Right kidney (tissue), 9 donors: ENCODE data around the gene DNAJB2.

Experiments used
- DNase-seq: peaks from one replicate; pipeline ENCODE4 v3.0.0-alpha.2; 2016
- long read RNA-seq, 8 donors: transcript quantifications; one replicate each; lab custom pipeline, GENCODE V29; 2026

DNAJB2 gene
- long read RNA-seq, donor 1, transcript DNAJB2-202 (10 exons, 1,946 nt): major isoform, 23 of 29 reads
- long read RNA-seq, donor 1, partial matches to known transcripts: 0 of 29 reads
- long read RNA-seq, donor 1, other reads (novel, unspliced or antisense): 0 of 29 reads
- long read RNA-seq, donor 2, transcript DNAJB2-202 (10 exons, 1,946 nt): major isoform, 7 of 14 reads
- long read RNA-seq, donor 2, partial matches to known transcripts: 0 of 14 reads
- long read RNA-seq, donor 2, other reads (novel, unspliced or antisense): 0 of 14 reads
- long read RNA-seq, donor 3, transcript DNAJB2-202 (10 exons, 1,946 nt): major isoform, 10 of 15 reads
- long read RNA-seq, donor 3, partial matches to known transcripts: 0 of 15 reads
- long read RNA-seq, donor 3, other reads (novel, unspliced or antisense): 0 of 15 reads
- long read RNA-seq, donor 4, transcript DNAJB2-202 (10 exons, 1,946 nt): major isoform, 10 of 30 reads
- long read RNA-seq, donor 4, partial matches to known transcripts: 12 of 30 reads
- long read RNA-seq, donor 4, other reads (novel, unspliced or antisense): 0 of 30 reads
- long read RNA-seq, donor 5, transcript DNAJB2-202 (10 exons, 1,946 nt): major isoform, 19 of 23 reads
- long read RNA-seq, donor 5, partial matches to known transcripts: 0 of 23 reads
- long read RNA-seq, donor 5, other reads (novel, unspliced or antisense): 0 of 23 reads
- long read RNA-seq, donor 6, transcript DNAJB2-202 (10 exons, 1,946 nt): major isoform, 14 of 22 reads
- long read RNA-seq, donor 6, partial matches to known transcripts: 0 of 22 reads
- long read RNA-seq, donor 6, other reads (novel, unspliced or antisense): 0 of 22 reads
- long read RNA-seq, donor 7, transcript DNAJB2-202 (10 exons, 1,946 nt): major isoform, 8 of 49 reads
- long read RNA-seq, donor 7, partial matches to known transcripts: 29 of 49 reads
- long read RNA-seq, donor 7, other reads (novel, unspliced or antisense): 0 of 49 reads
- long read RNA-seq, donor 8, transcript DNAJB2-202 (10 exons, 1,946 nt): major isoform, 19 of 25 reads
- long read RNA-seq, donor 8, partial matches to known transcripts: 0 of 25 reads
- long read RNA-seq, donor 8, other reads (novel, unspliced or antisense): 0 of 25 reads

DNA sequence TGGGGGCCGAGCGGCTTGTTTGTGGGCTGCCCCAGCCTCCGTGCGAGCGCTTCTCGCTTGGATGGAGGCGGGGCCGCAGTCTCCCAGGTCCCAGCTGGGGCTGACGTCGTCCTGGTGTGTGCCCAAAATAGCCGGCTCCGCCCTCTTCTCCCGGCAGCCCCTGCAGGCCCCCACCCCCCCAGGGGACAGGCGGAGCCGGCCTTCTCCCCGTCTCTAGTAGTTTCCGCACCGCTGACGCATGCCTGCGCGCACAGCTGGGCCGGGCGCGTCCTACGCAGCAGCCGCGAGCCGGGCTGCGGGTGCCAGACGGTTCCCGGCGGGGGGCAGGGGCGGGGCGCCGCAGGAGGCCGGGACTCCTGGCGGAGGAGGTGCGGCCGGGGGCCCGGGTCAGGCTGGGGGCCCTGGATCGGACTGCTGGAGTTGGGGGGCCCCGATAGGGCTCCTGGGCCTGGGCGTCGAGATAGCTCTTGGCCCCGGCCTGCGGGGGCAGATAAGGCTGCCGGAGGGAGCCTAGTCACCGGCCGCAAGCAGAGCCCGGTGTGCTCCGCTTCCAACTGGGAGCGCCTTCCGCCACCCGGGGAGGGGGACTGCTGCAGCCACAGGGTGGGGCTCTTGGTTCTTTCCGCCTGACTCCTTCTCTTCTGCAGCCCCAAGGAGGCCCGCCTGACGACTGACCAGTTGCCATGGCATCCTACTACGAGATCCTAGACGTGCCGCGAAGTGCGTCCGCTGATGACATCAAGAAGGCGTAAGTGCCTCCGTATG lies at the start of gene DNAJB2:
Gene DNAJB2, plus strand, starts transcription at position 216 of the 765 bp plus-strand sequence. Its CDS starts 468 bp downstream, at position 684.
- DNase-seq: peak; percentile 94

DNA sequence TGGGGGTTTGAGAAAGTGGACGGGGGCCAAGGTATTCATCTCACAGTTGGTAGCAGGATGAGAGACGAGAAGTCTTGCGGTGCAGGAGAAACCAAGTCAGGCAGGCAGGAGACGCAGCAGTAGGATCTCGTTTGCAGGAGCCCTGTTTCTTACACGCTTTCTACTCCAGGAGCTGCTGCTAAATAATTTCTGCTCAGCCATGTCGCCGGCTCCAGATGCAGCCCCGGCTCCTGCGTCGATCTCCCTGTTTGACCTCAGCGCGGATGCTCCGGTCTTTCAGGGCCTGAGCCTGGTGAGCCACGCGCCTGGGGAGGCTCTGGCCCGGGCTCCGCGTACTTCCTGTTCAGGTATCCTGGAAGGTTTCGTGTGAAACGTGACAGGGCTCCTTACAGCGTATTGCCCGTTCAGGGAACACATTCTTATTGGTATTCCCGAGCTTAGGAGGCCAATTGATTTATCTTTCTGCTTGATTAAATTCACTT lies 49.1 kb upstream of the DNAJB2 start:
- DNase-seq: peak; percentile 79

- DNase-seq: no peak
Observed at GRCh38 chr2:219234331-219234730, 44.8 kb upstream of the DNAJB2 start.

DNA sequence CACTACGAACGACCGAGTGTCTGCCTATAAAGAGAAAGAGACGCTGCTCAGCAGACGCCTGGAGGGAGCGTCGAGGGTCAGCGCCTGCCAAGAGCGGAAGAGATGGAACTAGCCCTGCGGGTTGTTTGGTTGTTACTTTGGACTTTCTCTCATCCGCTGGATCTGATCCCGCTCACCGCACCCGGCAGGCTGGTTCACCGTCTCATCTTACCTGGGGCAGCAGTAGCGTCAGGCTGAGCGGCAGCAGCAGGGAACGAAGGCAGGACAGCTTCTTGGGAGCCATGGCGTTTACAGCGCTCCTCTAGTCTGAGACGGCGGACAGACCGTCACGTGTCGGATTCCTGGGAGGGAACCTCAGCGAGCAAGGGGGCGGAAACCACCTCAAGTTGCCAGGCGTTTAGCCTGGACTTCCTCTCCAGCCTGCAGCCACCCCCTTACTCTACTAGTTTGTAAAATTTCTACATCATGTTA lies 35.8 kb upstream of the DNAJB2 start:
- DNase-seq: peak; percentile 44

- no peak for DNase-seq
Observed at GRCh38 chr2:219244789-219245147, 34.4 kb upstream of the DNAJB2 start.

GRCh38 chr2:219245148-219245898 lies 33.8 kb upstream of the DNAJB2 start, which contains the start of the genes GLB1L and STK16:
TSS of gene GLB1L (minus strand) at chr2:219245444. CDS start at chr2:219243573, 1,871 bp downstream.
TSS of gene STK16 (plus strand) at chr2:219245479. CDS start at chr2:219246000, 521 bp downstream.
- peak; percentile 94 for DNase-seq

GRCh38 chr2:219245899-219246230 lies 33.3 kb upstream of the DNAJB2 start:
- no peak for DNase-seq

GRCh38 chr2:219246559-219246958 lies 32.6 kb upstream of the DNAJB2 start:
- no peak for DNase-seq

DNA sequence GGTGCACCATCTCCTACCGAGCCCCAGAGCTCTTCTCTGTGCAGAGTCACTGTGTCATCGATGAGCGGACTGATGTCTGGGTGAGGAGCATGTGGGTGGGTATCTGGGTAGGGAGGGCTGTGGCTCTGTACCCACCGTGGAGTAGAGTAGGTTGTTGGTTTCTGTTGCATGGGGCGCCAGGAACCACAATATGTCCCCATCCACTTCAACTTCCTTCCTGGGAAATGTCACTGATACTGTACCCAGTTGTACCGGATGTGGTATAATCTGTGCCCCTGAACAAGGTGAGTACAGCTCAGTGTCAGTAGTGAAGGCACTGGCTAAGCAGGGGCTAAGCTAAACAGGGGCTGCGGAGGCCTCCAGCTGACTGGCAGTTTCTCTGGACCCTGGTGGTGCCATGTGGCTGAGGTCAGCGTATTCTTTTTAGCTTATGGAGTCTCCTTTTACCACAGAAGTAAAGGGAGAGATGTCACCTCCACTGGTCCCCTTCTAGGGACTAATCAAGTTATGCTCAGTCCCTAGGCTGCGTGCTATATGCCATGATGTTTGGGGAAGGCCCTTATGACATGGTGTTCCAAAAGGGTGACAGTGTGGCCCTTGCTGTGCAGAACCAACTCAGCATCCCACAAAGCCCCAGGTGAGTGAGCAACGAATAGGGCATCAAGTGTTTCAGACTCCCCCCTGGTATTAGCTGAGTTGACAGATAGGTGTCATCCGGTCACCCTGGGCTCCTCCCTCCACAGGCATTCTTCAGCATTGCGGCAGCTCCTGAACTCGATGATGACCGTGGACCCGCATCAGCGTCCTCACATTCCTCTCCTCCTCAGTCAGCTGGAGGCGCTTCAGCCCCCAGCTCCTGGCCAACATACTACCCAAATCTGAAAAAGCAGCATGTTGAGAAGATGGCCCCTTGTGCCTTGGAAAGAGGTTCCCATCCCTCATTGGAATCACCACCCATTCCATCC lies 31.2 kb upstream of the DNAJB2 start:
- DNase-seq: no peak

DNA sequence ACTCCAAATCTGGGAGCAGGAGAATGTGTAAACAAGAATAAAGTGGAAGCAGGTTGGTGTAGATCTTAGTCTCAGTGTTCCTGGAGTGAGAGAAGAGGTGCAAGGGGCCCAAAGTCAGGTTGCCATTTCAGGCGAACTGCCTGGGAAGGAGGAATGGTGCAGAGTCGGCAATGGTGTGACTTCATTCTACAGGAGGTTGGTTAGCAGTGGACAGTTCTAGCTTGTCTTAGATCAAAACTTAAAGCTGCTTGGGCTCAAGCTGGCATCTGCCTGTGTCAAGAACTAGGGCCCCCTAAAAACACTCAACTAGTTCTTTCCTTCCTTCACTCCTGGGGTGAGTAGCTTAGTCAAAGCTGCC lies 30.3 kb upstream of the DNAJB2 start:
- DNase-seq: no peak

GRCh38 chr2:219249203-219249980 lies 29.8 kb upstream of the DNAJB2 start:
- DNase-seq: peak; percentile 61

DNA sequence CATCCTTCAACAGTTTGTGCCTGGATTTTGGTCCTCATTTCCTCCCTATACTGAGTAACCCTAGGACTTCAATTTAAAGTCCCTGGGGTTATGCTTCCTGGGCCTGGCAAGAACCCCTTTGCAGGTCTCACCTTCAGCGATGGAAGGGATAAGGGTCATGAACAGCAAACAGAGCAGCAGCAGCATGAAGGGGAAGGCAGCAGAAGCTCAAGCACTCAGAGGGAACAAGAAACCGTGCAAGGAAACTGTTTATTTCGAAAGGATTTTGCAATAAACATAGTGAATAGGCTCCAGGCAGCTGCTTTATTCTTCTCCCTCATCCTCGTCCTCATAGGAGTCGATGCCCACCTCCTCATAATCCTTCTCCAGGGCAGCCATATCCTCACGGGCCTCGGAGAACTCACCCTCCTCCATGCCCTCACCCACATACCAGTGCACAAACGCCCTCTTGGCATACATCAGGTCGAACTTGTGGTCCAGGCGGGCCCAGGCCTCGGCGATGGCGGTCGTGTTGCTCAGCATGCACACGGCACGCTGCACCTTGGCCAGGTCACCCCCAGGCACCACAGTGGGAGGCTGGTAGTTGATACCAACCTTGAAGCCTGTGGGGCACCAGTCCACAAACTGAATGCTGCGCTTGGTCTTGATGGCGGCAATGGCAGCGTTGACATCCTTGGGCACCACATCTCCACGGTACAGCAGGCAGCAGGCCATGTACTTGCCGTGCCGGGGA lies 29.0 kb upstream of the DNAJB2 start:
- DNase-seq: no peak

GRCh38 chr2:219251656-219252055 lies 27.5 kb upstream of the DNAJB2 start:
- DNase-seq: no peak

GRCh38 chr2:219252084-219252483 lies 27.1 kb upstream of the DNAJB2 start:
- no peak for DNase-seq

GRCh38 chr2:219252570-219252899 lies 26.6 kb upstream of the DNAJB2 start:
- DNase-seq: no peak

DNA sequence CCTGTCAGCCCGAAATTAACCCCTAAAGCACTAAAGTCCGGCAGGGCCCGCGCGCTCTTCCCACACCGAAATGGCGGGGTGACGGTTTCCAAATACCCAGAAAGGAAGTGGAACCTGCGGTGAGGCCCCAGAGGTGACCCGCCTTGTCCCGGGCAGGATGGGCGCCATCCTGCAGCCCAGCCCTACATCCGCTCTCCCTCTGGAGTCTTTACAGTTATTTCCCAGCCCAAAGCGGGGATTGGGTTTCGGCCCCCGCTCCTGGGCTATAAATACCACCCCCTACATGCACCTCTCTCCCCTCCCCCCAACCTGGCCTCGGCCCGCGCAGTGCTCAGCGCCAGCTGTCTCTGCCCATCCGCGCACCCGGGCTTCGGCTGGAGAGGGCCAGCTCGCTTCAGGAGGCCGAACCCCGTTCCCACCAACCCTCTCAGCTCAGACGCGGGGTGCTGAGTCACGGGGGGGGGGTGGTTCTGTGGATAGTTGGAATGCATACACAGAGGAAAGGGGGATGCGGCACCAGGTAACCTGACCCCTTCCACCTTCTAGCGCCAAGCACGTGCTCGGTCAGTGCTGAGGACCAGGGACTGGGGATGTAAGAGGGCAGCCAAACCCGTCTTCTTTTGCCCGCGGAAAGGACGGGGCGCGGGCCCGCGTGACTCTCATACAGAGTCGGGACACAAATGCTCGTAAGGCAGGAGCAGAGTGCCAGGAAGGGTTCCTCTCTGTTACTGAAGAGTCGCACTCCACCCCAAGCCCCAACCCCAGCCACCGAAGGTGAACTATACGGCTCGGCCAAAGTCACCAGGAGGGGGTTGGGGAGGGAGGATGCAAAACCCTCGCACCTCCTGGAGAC lies 26.0 kb upstream of the DNAJB2 start, which contains the start of gene TUBA4B:
Gene TUBA4B, plus strand, starts transcription at position 344 of the 853 bp plus-strand sequence. Its CDS starts 165 bp downstream, at position 509.
- peak; percentile 56 for DNase-seq
